HPDE6-E6E7 (cell line): ENCODE measurements around the gene TNNI3K.

Experiments
- DNase-seq: peaks from one replicate; pipeline ENCODE4 v3.0.0; 2011; ENCODE audit warnings: missing footprints; ENCODE audit errors: extremely low spot score

TNNI3K gene

DNA sequence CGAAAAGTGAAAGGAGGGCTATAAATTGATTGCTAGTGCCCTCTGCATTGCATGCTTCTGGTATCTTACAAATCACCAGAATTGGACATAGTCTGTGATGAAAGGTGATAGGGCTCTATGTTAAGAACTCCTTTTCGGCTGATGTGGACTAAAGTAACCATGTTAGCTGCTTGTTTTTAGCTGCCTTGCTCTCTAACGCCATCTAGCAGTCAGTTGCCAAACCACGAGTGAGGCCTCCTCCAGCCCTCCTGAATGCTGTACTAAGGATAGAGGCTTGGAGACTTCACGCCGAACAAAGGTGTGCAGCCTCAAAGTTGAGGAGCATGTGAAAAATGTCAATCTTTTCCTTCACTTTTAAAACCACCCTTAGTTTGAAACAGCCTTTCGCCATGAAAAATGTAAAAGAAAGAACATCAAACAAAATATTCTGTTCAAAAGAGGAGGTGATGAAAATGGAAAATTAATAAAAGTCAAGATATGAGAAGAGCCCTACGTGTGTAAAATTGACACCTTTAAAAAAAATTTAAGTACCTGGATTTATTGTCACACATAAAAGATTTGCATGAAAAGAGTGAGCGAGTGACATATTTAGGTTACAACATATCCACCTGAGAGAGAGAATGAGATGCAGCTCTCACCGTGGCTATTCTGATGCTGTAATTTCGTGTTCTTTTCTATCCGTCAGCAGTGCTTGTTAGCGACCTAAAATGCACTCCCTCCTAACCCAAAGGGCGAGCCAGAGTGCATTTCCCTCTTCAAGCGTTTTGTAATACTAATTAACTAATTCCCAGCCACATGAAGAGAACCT, 269.1 kb downstream of the TNNI3K start:
- peak; percentile 25 for DNase-seq

DNA sequence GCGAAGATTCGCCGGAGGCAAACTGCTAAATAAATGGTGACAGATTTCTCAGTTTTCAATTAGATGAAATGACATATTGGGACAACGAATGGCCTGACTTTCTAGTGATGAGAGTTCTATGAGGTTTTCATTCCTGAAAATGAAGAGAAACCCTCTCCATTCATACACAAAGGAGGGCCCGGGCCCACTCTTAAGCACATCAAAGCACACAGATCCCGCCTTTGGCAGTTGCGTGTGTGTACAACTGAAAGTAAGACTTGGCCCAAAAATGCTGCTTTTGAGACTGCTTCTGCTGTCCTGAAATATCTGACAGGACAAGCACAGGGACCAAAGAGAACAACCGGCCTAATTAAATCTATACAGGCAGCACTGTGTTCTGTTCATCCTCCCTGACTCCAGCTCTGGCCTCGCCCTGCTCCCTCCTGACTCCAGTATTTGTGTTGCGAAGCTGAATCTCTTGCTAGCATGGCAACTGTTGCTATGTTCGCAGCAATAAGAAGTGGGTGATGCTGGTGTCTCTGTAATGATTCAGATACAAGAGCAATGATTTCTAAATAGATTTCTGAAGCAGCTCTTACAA, 269.8 kb downstream of the TNNI3K start:
- no peak for DNase-seq

DNA sequence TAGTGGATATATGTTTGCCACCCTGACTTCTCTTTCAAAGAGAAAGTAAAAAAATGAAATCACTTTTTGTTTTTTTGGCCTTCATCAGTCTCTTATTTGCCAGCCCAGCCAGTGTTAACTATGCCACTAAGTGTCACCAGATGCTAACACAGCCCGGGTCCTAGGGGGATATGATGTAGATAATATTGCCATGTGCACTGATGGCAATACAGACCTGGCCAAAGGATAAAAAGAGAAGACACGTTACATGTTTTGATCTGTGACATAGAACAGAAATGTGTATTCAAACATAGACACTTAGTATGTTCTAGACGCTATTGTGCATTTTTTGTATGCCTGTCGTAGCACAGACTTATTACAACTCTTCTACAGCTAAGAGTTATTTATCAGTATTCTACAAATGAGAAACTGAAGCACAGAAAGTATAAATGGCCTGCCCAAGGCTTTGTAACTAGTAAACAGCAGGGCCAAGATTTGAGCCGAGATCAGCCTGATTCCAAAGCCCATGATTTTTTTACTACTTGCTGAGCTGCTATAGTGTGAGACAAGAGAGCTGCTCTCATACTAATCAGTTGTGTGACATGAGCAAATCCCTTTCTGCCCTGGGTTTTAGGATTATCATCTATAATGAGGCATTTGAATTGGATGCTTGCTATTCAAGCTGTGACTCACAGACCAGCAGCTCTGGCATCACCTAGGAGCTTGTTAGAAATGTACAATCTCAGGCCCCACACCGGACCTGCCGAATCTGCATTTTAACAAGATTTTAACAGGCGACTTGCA, 270.9 kb downstream of the TNNI3K start:
- no peak for DNase-seq

DNA sequence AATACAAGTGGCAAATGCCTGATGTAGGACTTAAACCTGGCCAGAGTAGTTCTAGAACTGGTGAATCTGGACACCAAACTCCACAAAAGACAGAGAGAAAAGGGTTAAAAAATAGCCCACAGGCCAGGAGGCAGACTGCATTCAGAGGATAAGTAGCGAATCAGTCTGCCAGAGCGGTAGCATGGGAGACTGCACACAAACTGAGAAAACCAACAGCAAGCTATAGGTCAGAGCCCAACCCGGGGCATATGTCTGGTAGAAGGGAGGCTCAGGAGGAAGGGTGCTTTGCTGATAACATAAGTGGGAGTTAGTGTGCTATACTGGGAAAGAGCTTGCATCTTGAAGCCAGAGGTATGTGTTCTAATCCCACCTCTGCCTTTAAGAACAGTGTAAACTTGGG, 273.3 kb downstream of the TNNI3K start:
- DNase-seq: no peak

DNA sequence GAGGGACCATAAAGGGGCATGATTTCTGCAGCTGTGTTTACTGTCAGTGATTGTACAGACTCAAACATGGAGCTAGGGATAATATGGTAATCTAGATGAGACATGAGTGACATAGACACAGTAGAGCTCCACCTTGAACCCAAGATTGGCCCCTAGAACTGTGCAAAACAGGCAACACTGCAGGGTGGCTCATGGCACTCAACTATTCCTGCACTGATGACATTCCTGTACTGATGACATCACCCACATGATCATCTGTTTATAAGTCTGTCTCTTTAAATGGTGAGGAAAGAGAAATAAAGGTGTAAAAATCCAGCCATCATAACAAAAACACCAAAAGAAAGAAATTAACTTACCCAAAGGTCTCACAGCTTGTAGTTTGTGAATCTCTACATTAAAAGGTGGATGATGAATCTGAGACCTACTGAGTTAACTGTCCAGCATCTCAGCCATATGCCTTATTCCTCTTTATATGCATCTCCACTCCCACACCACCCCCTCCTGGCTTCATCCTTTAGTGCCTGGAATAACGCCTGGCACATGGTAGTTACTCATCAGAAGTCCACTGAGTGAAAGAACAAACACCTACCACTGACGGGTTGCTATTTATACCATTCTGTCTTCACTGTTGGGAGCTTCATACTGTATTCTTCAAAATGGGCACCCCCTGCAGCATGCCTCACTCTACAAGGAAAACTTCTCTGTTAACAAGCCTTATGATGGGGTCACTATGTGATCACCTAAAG, 277.2 kb downstream of the TNNI3K start, which contains the start of gene LRRC53:
TSS of gene LRRC53 (minus strand) at position 442 of the 746 bp plus-strand sequence. CDS start 29,262 bp downstream, outside the sequence.
- no peak for DNase-seq

DNA sequence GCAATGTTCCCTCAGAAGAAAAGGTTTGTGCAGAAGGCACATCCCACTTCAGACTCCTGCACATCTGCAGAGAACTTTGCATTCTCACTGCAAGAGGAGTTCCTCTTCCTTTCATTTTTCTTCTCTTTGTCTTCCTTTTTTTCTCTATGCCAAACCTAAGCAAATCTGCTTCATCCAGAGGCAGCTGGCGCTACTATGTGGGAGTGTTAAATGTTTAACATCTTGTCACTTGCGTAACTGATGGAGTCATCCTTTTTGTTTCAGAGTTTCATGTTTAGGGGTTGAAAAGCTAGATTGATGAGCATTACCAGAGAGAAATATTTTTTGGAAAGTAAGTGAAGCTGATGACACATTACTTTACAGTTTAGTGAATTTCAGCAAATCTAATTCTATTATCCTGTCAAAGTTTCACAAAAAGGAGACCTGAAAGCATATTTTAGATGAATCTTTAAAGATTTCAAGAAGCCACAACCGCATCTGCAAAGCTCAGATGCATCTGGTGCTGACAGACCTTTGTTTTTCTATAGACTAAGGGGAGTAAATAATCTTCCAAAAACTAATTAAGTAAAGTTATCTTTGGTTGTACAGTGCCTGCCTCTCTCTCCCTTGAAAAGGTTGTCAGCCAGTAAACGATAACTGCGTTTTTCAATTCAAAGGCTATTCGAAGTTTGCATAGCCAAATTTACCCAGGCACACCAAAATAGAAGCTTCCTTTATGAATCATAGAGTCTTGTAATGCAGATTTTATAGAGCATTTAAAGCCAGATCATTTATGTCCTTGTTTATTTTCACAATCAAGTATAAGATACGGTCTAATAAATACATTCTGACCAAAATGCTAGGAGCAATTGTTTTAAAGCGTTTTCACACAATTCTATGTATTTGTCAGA, 278.5 kb downstream of the TNNI3K start:
- no peak for DNase-seq

DNA sequence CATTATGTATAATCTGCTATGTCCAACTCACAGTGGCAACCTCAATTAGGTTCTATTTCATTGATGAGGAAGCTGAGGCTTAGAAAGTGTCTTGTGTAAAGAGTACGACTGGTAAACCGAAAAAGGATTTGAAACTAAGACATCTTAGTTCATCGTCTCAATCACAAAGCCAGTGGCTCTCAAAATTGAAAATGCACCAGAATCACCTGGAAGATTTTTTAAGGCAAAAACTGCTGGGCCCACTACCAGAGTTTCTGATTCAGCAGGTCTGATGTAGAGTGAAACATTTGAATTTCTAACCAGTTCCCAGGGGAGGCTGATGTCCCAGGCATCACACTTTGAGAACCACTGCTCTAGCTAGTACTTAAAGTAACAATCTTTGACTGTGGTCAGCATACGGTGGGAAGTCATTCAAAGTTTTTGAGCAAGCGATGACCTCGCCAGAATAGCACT, 282.4 kb downstream of the TNNI3K start:
- no peak for DNase-seq

DNA sequence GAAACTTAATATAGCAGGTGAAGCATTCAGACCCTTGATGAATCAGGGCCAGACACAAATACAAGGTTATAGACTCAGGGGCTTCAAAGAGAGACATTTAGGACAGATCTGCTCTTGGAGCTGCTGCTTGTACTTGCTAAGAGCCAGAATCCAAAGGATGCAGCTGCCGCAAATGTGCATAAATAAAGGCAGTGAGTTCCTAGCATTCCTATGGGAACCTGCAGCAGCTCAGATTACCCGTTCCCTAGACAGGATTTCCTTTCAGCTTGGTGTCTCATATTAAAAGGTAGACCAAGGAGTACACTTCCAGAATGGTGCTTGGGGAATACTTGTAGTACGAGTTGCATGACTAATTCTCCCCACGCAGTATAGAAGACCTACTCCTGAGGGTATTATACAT, 287.0 kb downstream of the TNNI3K start:
- DNase-seq: no peak

DNA sequence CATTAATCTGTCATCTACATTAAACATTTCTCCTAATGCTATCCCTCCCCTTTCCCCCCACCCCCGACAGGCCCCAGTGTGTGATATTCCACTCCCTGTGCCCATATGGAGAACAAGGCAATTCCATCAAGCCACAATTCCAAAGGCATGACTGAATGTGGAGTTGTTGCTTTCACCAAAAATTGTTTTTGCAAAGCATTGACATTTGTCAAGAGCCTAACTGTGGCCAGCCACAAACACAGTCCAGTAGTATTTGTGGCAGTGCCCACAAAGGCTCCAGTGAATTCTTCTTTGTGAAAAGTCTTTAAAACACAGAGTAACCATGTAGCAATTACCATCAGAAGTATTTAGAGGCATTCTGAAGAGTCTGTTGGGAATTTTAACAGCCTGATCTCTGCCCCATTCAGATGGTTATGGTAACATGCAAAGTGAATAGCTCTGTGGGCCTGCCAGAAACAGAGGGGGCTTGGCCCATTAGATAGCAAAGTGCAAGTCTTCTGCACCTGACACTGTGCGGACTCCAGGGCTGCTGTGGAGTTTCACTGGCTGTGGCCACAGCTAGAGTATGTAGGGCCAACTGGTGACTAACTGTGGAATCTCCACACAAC, 288.8 kb downstream of the TNNI3K start:
- no peak for DNase-seq

DNA sequence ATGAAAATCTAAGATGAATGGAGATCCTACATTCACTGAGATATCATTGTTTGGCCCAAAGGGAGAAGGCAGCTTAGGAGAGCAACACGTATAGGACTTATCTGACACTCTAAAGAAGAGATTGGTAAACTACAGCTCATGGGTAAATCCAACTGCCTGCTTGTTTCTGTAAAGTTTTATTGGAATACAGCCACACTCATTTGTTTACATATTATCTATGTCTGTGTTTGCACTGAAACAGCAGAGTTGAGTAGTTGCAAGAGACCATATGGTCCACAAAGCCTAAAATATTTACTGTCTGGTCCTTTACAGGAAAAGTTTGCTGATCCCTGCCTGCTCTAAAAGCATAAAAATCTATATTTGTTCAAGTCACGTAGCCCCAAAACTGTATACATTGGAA, 291.5 kb downstream of the TNNI3K start:
- DNase-seq: no peak

DNA sequence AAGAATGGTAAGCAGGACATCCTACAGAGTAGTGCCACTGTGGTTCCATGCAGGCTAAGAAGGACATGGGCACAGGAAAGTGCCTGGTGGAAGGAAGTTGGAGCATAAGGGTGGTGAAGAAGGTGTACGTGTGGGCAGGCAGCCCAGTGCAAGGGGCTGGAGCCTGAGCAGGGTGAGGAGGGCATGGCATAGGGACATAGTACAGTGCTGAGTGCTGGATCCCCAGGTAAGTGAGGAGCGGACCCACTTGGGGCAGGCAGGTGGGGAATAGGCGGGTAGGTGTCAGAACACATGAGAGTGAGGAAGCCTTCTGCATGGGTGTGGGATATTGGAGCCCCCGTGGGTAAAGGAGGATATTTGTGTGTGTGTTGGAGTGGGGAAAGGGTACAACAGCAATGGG, 292.9 kb downstream of the TNNI3K start:
- no peak for DNase-seq

DNA sequence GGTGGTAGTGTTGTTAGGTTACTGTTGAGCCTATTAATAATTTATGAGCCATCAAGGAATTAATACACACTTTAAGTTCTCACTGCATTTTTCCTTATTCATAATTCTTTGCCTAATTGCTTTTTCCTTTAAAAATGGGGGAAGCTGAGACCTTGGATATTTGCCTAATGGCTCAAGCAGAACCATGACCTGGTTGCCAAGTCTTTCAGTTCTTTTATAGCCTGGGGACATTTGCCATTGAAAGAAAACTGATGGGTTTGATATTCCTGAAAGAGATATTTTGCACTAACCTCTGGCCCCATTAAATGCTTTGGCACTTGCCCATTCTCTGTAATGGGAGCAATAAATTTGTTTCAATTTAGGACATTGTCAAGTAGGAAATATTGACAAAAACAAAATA, 295.7 kb downstream of the TNNI3K start:
- DNase-seq: no peak

DNA sequence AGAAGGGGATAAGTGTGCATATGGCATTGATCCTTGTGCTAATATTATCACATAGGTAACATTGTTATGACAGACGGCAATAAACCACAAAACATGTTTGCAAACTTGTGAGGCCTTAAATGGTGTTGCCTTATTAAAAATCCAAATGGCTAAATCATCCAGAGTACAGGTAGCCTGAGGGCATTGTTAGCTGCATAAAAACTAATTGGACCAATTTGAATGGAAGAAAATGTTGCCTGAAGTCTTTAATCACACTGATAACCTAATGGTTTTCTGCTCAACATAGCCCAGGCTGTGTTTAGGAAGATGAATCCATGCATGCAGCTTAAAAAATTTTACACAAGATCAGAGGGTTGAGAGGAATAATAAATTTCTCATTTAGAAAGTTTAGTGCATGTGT, 296.6 kb downstream of the TNNI3K start:
- DNase-seq: no peak

DNA sequence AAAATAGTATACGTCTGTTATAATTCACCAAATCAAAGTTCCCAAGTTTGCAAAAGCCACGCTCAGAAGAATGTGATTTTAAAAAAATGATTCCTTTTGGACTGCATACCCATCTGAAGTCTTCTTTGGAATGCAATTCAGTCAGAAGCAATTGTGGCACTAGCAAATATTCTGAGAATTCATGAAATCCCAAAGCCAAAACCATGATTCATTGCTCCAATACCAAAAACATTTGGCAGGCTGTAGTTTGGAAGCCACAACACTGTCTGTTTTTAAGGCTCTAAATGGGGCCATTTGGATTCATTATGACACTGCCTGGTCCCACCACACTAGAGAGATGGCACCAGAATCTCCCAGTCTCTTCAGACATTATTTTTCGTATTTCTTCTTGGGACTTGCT, 299.1 kb downstream of the TNNI3K start:
- no peak for DNase-seq

DNA sequence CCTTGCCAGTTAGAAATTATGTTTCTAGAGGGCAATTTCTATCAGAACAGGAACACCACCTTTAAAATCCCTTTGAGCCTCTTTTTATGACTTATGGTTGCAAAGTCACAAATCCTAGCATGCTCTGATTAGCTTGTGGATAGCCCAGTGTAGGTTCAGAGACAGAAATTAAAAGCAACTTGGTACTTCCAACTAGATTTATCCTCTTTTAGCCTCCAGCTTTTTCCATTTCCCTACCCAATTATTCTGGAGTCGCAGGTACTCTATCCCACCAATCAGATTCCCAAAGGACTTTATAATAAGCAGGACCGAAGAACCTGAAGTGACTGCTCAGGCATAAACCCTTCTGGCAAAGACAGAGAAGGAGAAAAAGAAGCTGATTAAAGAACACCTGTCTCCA, 310.6 kb downstream of the TNNI3K start:
- no peak for DNase-seq

DNA sequence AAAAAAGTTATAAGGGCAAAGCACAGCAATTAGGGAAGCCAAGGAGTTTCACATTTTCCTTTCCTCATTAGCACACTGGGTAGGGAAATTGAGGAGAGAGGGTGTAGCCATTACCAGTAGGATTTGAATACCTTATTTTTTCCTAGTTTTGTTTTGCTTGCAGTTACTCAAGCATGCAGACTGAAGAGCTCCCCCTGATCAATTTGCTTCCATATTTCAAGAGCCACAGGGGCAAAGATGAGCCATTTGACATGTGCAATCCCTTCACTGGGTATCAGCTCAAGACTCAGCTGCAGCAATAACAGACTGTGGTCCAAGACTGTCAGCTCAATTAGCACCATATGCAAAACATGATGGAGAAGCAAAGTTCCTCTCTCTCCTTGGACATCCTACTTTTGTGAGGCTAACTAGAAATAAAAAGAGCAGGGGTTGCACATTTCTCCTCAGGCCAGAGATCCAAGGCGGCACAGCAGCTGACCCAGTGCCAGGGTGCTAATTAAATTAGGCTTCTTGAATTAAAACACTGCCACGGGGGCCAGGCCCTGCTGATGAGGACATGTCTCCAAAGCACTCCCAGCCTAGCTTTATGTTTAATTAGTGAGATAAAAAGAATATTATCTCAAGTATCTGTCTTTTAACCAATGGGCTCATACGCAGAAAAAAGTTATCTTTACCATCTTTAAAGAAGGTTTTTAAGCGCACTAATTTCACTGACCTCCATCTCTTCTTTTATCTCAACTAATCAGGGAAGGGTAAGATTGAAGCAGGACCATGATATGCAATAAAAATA, 314.0 kb downstream of the TNNI3K start:
- DNase-seq: no peak

DNA sequence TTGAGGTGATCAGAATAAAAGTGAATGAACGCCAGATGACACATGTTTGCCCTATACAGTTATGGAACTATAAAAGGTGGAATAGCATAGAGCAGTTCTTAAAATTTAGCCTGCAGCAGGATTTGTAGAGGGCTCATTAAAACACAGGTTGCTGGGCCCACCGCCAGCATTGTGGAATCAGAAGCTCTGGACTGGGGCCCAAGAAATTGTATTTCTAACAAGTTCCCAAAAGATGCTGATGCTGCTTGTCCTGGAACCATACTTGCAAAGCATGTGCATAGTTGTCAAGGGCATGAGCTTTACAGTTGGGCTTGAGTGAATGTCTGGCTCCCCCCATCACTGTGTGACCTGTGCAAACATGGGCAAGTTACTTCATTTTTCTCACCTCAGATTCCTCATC, 314.7 kb downstream of the TNNI3K start:
- no peak for DNase-seq

DNA sequence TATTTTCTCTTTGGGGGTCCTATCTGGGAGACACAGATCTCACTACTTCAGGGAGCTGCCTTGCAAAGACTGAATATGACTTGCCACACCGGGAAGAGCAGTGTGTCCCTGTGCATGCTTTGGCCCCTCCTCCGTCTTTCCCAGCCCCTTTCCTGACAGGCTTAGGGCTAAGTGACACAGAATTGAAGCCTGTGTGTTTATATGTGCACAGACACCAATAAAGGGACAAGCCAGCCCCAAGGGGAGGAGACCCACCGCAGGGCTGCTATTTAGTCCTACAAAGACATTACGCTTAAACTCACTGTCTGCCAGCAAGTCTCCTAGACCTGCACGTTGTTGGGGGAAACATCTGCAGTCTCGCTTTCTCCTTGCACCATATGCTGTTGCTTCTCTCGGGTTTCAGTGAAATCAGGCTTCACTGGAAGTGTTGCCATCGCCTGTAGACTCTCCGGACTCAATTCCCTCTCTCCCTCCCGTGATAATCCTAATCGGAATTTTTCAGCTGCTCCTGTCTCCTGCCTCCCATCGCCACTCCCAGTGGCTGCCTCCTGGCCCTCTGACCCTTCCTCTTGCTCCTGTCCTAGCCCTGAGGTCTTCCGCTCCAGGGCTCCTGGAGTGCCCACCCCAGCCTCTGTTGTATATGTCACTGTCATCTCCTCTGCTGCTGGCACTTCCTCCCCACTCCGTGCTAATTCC, 335.8 kb downstream of the TNNI3K start:
- DNase-seq: no peak

DNA sequence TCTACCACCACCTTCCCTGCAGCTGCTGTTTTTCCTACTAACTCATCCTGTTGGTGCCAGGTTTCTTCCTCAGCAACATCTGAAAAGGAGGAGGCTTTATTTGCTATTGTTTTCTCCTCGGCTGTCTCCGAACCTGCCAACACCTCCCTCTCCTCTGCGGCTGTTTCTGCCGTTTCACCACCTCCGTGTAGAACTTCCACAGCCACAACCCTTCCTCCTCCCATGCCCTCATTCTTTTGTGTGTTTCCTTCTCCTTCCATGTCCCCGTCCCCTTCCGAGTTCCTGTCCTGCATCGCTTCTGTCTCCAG, 336.3 kb downstream of the TNNI3K start:
- no peak for DNase-seq
